ENCODE results near the gene AAMDC.

AAMDC gene

GRCh38 chr11:77871855-77872254 lies 50.9 kb downstream of the AAMDC start:
- H3K23ac ChIP-seq (ENCODE audit: low read depth, low read length, poor library complexity) = no peak overlapping the region
- H3K79me1 ChIP-seq (ENCODE audit: low read depth, low read length) = no peaks in the 10 kb centered on the region
- H3K18ac ChIP-seq (ENCODE audit: low read length) = no peak overlapping the region
- H3K27ac ChIP-seq (replicated peaks; ENCODE audit: low read length) = no peak overlapping the region
- no peak overlapping the region for H3K4me2 ChIP-seq (ENCODE audit: insufficient read depth, low read length, poor library complexity, severe bottlenecking)
- WGBS, 2 donors (ENCODE audit: extremely low coverage in 2 of 2, insufficient read length in 2 of 2, insufficient replicate concordance in 1 of 2) = no CpG with 5 or more reads among the region's 3 CpGs
- no peak overlapping the region for H3K14ac ChIP-seq (ENCODE audit: low read length)
- H2AFZ ChIP-seq (ENCODE audit: low read length) = no peak overlapping the region
- H3K9me3 ChIP-seq (replicated peaks in 1 of 2; ENCODE audit: control insufficient read depth in 2 of 2, insufficient read depth in 1 of 2, low read depth in 1 of 2, low read length in 2 of 2) = peaks cover 0 to 3% of the 10 kb centered on the region in 2 donors
- peaks cover 11 to 58% of the 10 kb centered on the region in 2 donors for H3K36me3 ChIP-seq (replicated peaks in 1 of 2; ENCODE audit: control insufficient read depth in 2 of 2, insufficient read depth in 2 of 2, low read length in 2 of 2)
- no peak overlapping the region for H2BK5ac ChIP-seq (ENCODE audit: low read length)
- H2BK120ac ChIP-seq (ENCODE audit: low read depth, low read length) = no peak overlapping the region
- H2BK12ac ChIP-seq (ENCODE audit: low read length) = no peak overlapping the region
- no peaks in the 10 kb centered on the region for H3K27me3 ChIP-seq (ENCODE audit: control insufficient read depth in 3 of 3, insufficient read depth in 3 of 3, low read depth in 1 of 3, low read length in 3 of 3)
- no peak overlapping the region for H4K91ac ChIP-seq (ENCODE audit: low read depth, low read length, poor library complexity)
- no peak overlapping the region for H2AK5ac ChIP-seq (ENCODE audit: low read depth, low read length)
- no peak overlapping the region for H3K4ac ChIP-seq (ENCODE audit: low read length)
- DNase-seq (ENCODE audit: low spot score) = no peak
- H2BK15ac ChIP-seq (ENCODE audit: low read length) = no peak overlapping the region
- no peak overlapping the region for H3K4me3 ChIP-seq (ENCODE audit: low read length in 2 of 2)
- H3K9ac ChIP-seq (ENCODE audit: low read depth, low read length, poor library complexity) = no peak overlapping the region
- H3K4me1 ChIP-seq (ENCODE audit: control insufficient read depth in 2 of 2, insufficient read depth in 1 of 2, low read depth in 1 of 2, low read length in 2 of 2) = no peaks in the 10 kb centered on the region
- H4K8ac ChIP-seq (ENCODE audit: low read depth, low read length) = no peak overlapping the region

- H3K79me1 ChIP-seq (ENCODE audit: low read depth, low read length) = no peaks in the 10 kb centered on the region
- H2AFZ ChIP-seq (ENCODE audit: low read length) = no peak overlapping the region
- WGBS, 2 donors (ENCODE audit: extremely low coverage in 2 of 2, insufficient read length in 2 of 2, insufficient replicate concordance in 1 of 2) = no CpG with 5 or more reads among the region's 1 CpG
- peaks cover 0 to 3% of the 10 kb centered on the region in 2 donors for H3K9me3 ChIP-seq (replicated peaks in 1 of 2; ENCODE audit: control insufficient read depth in 2 of 2, insufficient read depth in 1 of 2, low read depth in 1 of 2, low read length in 2 of 2)
- DNase-seq (ENCODE audit: low spot score) = no peak
- H3K9ac ChIP-seq (ENCODE audit: low read depth, low read length, poor library complexity) = no peak overlapping the region
- no peak overlapping the region for H3K4me2 ChIP-seq (ENCODE audit: insufficient read depth, low read length, poor library complexity, severe bottlenecking)
- H3K14ac ChIP-seq (ENCODE audit: low read length) = no peak overlapping the region
- H2AK5ac ChIP-seq (ENCODE audit: low read depth, low read length) = no peak overlapping the region
- H4K91ac ChIP-seq (ENCODE audit: low read depth, low read length, poor library complexity) = no peak overlapping the region
- no peak overlapping the region for H2BK12ac ChIP-seq (ENCODE audit: low read length)
- no peak overlapping the region for H3K18ac ChIP-seq (ENCODE audit: low read length)
- H3K4me1 ChIP-seq (ENCODE audit: control insufficient read depth in 2 of 2, insufficient read depth in 1 of 2, low read depth in 1 of 2, low read length in 2 of 2) = no peaks in the 10 kb centered on the region
- H3K36me3 ChIP-seq (replicated peaks in 1 of 2; ENCODE audit: control insufficient read depth in 2 of 2, insufficient read depth in 2 of 2, low read length in 2 of 2) = peaks cover 12 to 71% of the 10 kb centered on the region in 2 donors
- no peaks in the 10 kb centered on the region for H3K27me3 ChIP-seq (ENCODE audit: control insufficient read depth in 3 of 3, insufficient read depth in 3 of 3, low read depth in 1 of 3, low read length in 3 of 3)
- no peak overlapping the region for H2BK5ac ChIP-seq (ENCODE audit: low read length)
- H3K23ac ChIP-seq (ENCODE audit: low read depth, low read length, poor library complexity) = no peak overlapping the region
- H4K8ac ChIP-seq (ENCODE audit: low read depth, low read length) = no peak overlapping the region
- no peak overlapping the region for H3K27ac ChIP-seq (replicated peaks; ENCODE audit: low read length)
- H2BK15ac ChIP-seq (ENCODE audit: low read length) = no peak overlapping the region
- H3K4ac ChIP-seq (ENCODE audit: low read length) = no peak overlapping the region
- H2BK120ac ChIP-seq (ENCODE audit: low read depth, low read length) = no peak overlapping the region
- no peak overlapping the region for H3K4me3 ChIP-seq (ENCODE audit: low read length in 2 of 2)
Observed at GRCh38 chr11:77873345-77873744, 52.4 kb downstream of the AAMDC start.

GRCh38 chr11:77874206-77874605 lies 53.3 kb downstream of the AAMDC start:
- Histone ChIP-seq H4K91ac (ENCODE audit: low read depth, low read length, poor library complexity) (no peak overlapping the region), H4K8ac (ENCODE audit: low read depth, low read length) (no peak overlapping the region), H3K27me3 (ENCODE audit: control insufficient read depth in 3 of 3, insufficient read depth in 3 of 3, low read depth in 1 of 3, low read length in 3 of 3) (no peaks in the 10 kb centered on the region), H3K4ac (ENCODE audit: low read length) (no peak overlapping the region), H3K36me3 (replicated peaks in 1 of 2; ENCODE audit: control insufficient read depth in 2 of 2, insufficient read depth in 2 of 2, low read length in 2 of 2) (peaks cover 14 to 79% of the 10 kb centered on the region in 2 donors), H3K9ac (ENCODE audit: low read depth, low read length, poor library complexity) (no peak overlapping the region), H3K27ac (replicated peaks; ENCODE audit: low read length) (no peak overlapping the region), H2BK120ac (ENCODE audit: low read depth, low read length) (no peak overlapping the region), H3K9me3 (replicated peaks in 1 of 2; ENCODE audit: control insufficient read depth in 2 of 2, insufficient read depth in 1 of 2, low read depth in 1 of 2, low read length in 2 of 2) (no peaks in the 10 kb centered on the region), H3K23ac (ENCODE audit: low read depth, low read length, poor library complexity) (no peak overlapping the region), H2BK15ac (ENCODE audit: low read length) (no peak overlapping the region), H2AFZ (ENCODE audit: low read length) (no peak overlapping the region), H3K79me1 (ENCODE audit: low read depth, low read length) (no peaks in the 10 kb centered on the region), H2BK5ac (ENCODE audit: low read length) (no peak overlapping the region), H2BK12ac (ENCODE audit: low read length) (no peak overlapping the region), H3K4me2 (ENCODE audit: insufficient read depth, low read length, poor library complexity, severe bottlenecking) (no peak overlapping the region), H3K4me1 (ENCODE audit: control insufficient read depth in 2 of 2, insufficient read depth in 1 of 2, low read depth in 1 of 2, low read length in 2 of 2) (no peaks in the 10 kb centered on the region), H3K18ac (ENCODE audit: low read length) (no peak overlapping the region), H2AK5ac (ENCODE audit: low read depth, low read length) (no peak overlapping the region), H3K14ac (ENCODE audit: low read length) (no peak overlapping the region), H3K4me3 (ENCODE audit: low read length in 2 of 2) (no peak overlapping the region)
- DNase-seq (ENCODE audit: low spot score) = no peak
- no CpG with 5 or more reads among the region's 3 CpGs for WGBS, 2 donors (ENCODE audit: extremely low coverage in 2 of 2, insufficient read length in 2 of 2, insufficient replicate concordance in 1 of 2)

- WGBS, 2 donors (ENCODE audit: extremely low coverage in 2 of 2, insufficient read length in 2 of 2, insufficient replicate concordance in 1 of 2) = no CpG with 5 or more reads among the region's 3 CpGs
- H2BK15ac ChIP-seq (ENCODE audit: low read length) = no peak overlapping the region
- no peak overlapping the region for H4K8ac ChIP-seq (ENCODE audit: low read depth, low read length)
- H2AK5ac ChIP-seq (ENCODE audit: low read depth, low read length) = no peak overlapping the region
- no peaks in the 10 kb centered on the region for H3K79me1 ChIP-seq (ENCODE audit: low read depth, low read length)
- no peak overlapping the region for H3K14ac ChIP-seq (ENCODE audit: low read length)
- H2BK5ac ChIP-seq (ENCODE audit: low read length) = no peak overlapping the region
- H3K4me1 ChIP-seq (ENCODE audit: control insufficient read depth in 2 of 2, insufficient read depth in 1 of 2, low read depth in 1 of 2, low read length in 2 of 2) = no peaks in the 10 kb centered on the region
- H3K36me3 ChIP-seq (replicated peaks in 1 of 2; ENCODE audit: control insufficient read depth in 2 of 2, insufficient read depth in 2 of 2, low read length in 2 of 2) = peaks cover 15 to 85% of the 10 kb centered on the region in 2 donors
- H3K18ac ChIP-seq (ENCODE audit: low read length) = no peak overlapping the region
- H3K9me3 ChIP-seq (replicated peaks in 1 of 2; ENCODE audit: control insufficient read depth in 2 of 2, insufficient read depth in 1 of 2, low read depth in 1 of 2, low read length in 2 of 2) = no peaks in the 10 kb centered on the region
- H3K4me2 ChIP-seq (ENCODE audit: insufficient read depth, low read length, poor library complexity, severe bottlenecking) = no peak overlapping the region
- H4K91ac ChIP-seq (ENCODE audit: low read depth, low read length, poor library complexity) = no peak overlapping the region
- no peak overlapping the region for H3K9ac ChIP-seq (ENCODE audit: low read depth, low read length, poor library complexity)
- H2BK12ac ChIP-seq (ENCODE audit: low read length) = no peak overlapping the region
- H3K23ac ChIP-seq (ENCODE audit: low read depth, low read length, poor library complexity) = no peak overlapping the region
- H3K27ac ChIP-seq (replicated peaks; ENCODE audit: low read length) = no peak overlapping the region
- H3K4ac ChIP-seq (ENCODE audit: low read length) = no peak overlapping the region
- H2BK120ac ChIP-seq (ENCODE audit: low read depth, low read length) = no peak overlapping the region
- H3K4me3 ChIP-seq (ENCODE audit: low read length in 2 of 2) = no peak overlapping the region
- DNase-seq (ENCODE audit: low spot score) = no peak
- no peaks in the 10 kb centered on the region for H3K27me3 ChIP-seq (ENCODE audit: control insufficient read depth in 3 of 3, insufficient read depth in 3 of 3, low read depth in 1 of 3, low read length in 3 of 3)
- no peak overlapping the region for H2AFZ ChIP-seq (ENCODE audit: low read length)
Observed at GRCh38 chr11:77876045-77876444, 55.1 kb downstream of the AAMDC start.

Measured in neuronal stem cell (in vitro differentiated cells).